H9 (cell line): Measurements from ENCODE around the gene INTS6L. TPM values are rescaled to one million over a fixed set of nuclear protein-coding genes. Genes with fewer than 3 reads are reported as not detected.

ENCODE experiments used
- DNase-seq: peaks from one replicate; pipeline ENCODE4 v3.0.0-alpha.2; 2017
- H2AFZ ChIP-seq: one replicate; pipeline ENCODE4 v1.6.1; 2013; ENCODE audit warnings: mild to moderate bottlenecking, low read length, control low read depth, moderate library complexity
- H2AK5ac ChIP-seq: 2 replicates; pipeline ENCODE4 v1.6.1; 2013; ENCODE audit warnings: low read length, control low read depth, mixed read lengths; ENCODE audit not compliant: insufficient read length
- H2BK120ac ChIP-seq: one replicate; pipeline ENCODE4 v1.6.1; 2013; ENCODE audit warnings: low read depth, mild to moderate bottlenecking, low read length, control low read depth, inconsistent platforms; ENCODE audit not compliant: poor library complexity, severe bottlenecking
- H2BK12ac ChIP-seq: 2 replicates; pipeline ENCODE4 v1.6.1; 2013; ENCODE audit warnings: low read length, control low read depth, mixed read lengths, low read depth; ENCODE audit not compliant: insufficient read length
- H2BK15ac ChIP-seq: 2 replicates; pipeline ENCODE4 v1.6.1; 2013; ENCODE audit warnings: low read depth, low read length, control low read depth
- H2BK20ac ChIP-seq: one replicate; pipeline ENCODE4 v1.6.1; 2013; ENCODE audit warnings: low read depth, mild to moderate bottlenecking, low read length, control low read depth, inconsistent platforms; ENCODE audit not compliant: poor library complexity, severe bottlenecking
- H2BK5ac ChIP-seq: 2 replicates; pipeline ENCODE4 v1.6.1; 2013; ENCODE audit warnings: low read length, control low read depth, mixed read lengths; ENCODE audit not compliant: insufficient read length
- H3K14ac ChIP-seq: 2 replicates; pipeline ENCODE4 v1.6.1; 2013; ENCODE audit warnings: low read length, control low read depth; ENCODE audit not compliant: insufficient read depth
- H3K18ac ChIP-seq: 2 replicates; pipeline ENCODE4 v1.6.1; 2013; ENCODE audit warnings: low read depth, mild to moderate bottlenecking, mixed read lengths, low read length, control low read depth; ENCODE audit not compliant: insufficient read length
- H3K23ac ChIP-seq: 2 replicates; pipeline ENCODE4 v1.6.1; 2013; ENCODE audit warnings: low read length, control low read depth, mixed read lengths, low read depth; ENCODE audit not compliant: insufficient read length
- H3K23me2 ChIP-seq: 2 replicates; pipeline ENCODE4 v1.6.1; 2013; ENCODE audit warnings: low read depth, mild to moderate bottlenecking, mixed read lengths, low read length, control low read depth; ENCODE audit not compliant: insufficient read length, poor library complexity, severe bottlenecking
- H3K27ac ChIP-seq: 2 replicates; pipeline ENCODE4 v1.5.1; 2013; ENCODE audit warnings: low read length, control low read depth, mixed read lengths, low read depth; ENCODE audit not compliant: insufficient read length
- H3K27me3 ChIP-seq: 2 replicates; pipeline ENCODE4 v1.6.1; 2013; ENCODE audit warnings: low read length, control low read depth, inconsistent platforms; ENCODE audit not compliant: insufficient read depth
- H3K4ac ChIP-seq: 2 replicates; pipeline ENCODE4 v1.6.1; 2013; ENCODE audit warnings: low read depth, mild to moderate bottlenecking, control low read depth, inconsistent platforms, low read length, moderate library complexity
- H3K4me1 ChIP-seq: 2 replicates; pipeline ENCODE4 v1.6.1; 2013; ENCODE audit warnings: low read length, control low read depth, inconsistent platforms; ENCODE audit not compliant: insufficient read depth
- H3K4me2 ChIP-seq: 2 replicates; pipeline ENCODE4 v1.6.1; 2013; ENCODE audit warnings: low read length, control low read depth, mixed read lengths; ENCODE audit not compliant: insufficient read length, insufficient read depth
- H3K56ac ChIP-seq: 2 replicates; pipeline ENCODE4 v1.6.1; 2013; ENCODE audit warnings: low read depth, mild to moderate bottlenecking, mixed read lengths, low read length, control low read depth; ENCODE audit not compliant: insufficient read length
- H3K79me1 ChIP-seq: 2 replicates; pipeline ENCODE4 v1.6.1; 2013; ENCODE audit warnings: low read depth, mild to moderate bottlenecking, moderate library complexity, low read length, control low read depth, inconsistent platforms; ENCODE audit not compliant: insufficient read depth, poor library complexity, severe bottlenecking
- H3K79me2 ChIP-seq: 2 replicates; pipeline ENCODE4 v1.6.1; 2013; ENCODE audit warnings: low read length, control low read depth, inconsistent platforms; ENCODE audit not compliant: insufficient read depth
- H3K9ac ChIP-seq: 2 replicates; pipeline ENCODE4 v1.6.1; 2013; ENCODE audit warnings: low read length, control low read depth, mixed read lengths; ENCODE audit not compliant: insufficient read length; ENCODE audit errors: extremely low read depth
- H3K9me3 ChIP-seq: one replicate; pipeline ENCODE4 v1.6.1; 2013; ENCODE audit warnings: low read depth, low read length, inconsistent platforms; ENCODE audit not compliant: control insufficient read depth
- H3T11ph ChIP-seq: one replicate; pipeline ENCODE4 v1.6.1; 2013; ENCODE audit warnings: mild to moderate bottlenecking, low read length, control low read depth, inconsistent platforms
- H4K20me1 ChIP-seq: one replicate; pipeline ENCODE4 v1.6.1; 2013; ENCODE audit not compliant: control insufficient read depth, insufficient read length, insufficient read depth
- H4K5ac ChIP-seq: 2 replicates; pipeline ENCODE4 v1.6.1; 2013; ENCODE audit warnings: low read depth, mild to moderate bottlenecking, mixed read lengths, low read length, control low read depth; ENCODE audit not compliant: insufficient read length
- H4K8ac ChIP-seq: replicated peaks from 2 replicates; pipeline ENCODE4 v1.6.1; 2013; ENCODE audit warnings: low read length, control low read depth, mixed read lengths, low read depth; ENCODE audit not compliant: insufficient read length
- H4K91ac ChIP-seq: 2 replicates; pipeline ENCODE4 v1.6.1; 2013; ENCODE audit warnings: low read depth, mild to moderate bottlenecking, moderate library complexity, mixed read lengths, low read length, control low read depth; ENCODE audit not compliant: insufficient read length
- H3K27ac Mint-ChIP-seq, 3 experiments: 2 replicates in 2 of 3; 3 replicates in 1 of 3; pipeline ENCODE4 v1.8.0; 2020 to 2021; ENCODE audit warnings: mixed read lengths in 3 of 3, mild to moderate bottlenecking in 1 of 3, moderate library complexity in 1 of 3
- H3K27me3 Mint-ChIP-seq: 2 replicates; pipeline ENCODE4 v1.8.0; 2021; ENCODE audit warnings: low read depth, mild to moderate bottlenecking, moderate library complexity, mixed read lengths
- H3K36me3 Mint-ChIP-seq, 3 experiments: 2 replicates in 2 of 3; 3 replicates in 1 of 3; pipeline ENCODE4 v1.8.0; 2020 to 2021; ENCODE audit warnings: low read depth in 3 of 3, mixed read lengths in 3 of 3; ENCODE audit not compliant: insufficient read depth in 1 of 3
- H3K4me1 Mint-ChIP-seq, 2 experiments: 2 replicates each; pipeline ENCODE4 v1.8.0; 2020; ENCODE audit warnings: mixed read lengths in 2 of 2
- H3K4me3 Mint-ChIP-seq, 2 experiments: 2 replicates in 1 of 2; 3 replicates in 1 of 2; pipeline ENCODE4 v1.8.0; 2020 to 2021; ENCODE audit warnings: mild to moderate bottlenecking in 2 of 2, mixed read lengths in 2 of 2, moderate library complexity in 1 of 2
- H3K9me3 Mint-ChIP-seq, 2 experiments: 2 replicates in 1 of 2; 3 replicates in 1 of 2; pipeline ENCODE4 v1.8.0; 2020; ENCODE audit warnings: mild to moderate bottlenecking in 2 of 2, mixed read lengths in 2 of 2, moderate library complexity in 1 of 2
- WGBS: extraction: QIAGEN DNeasy Blood & Tissue Kit; methylation state at CpG from one replicate; pipeline ENCODE4 v1.1.7; 2013; ENCODE audit warnings: missing lambda C conversion rate, low lambda C conversion rate, mixed read lengths; ENCODE audit not compliant: insufficient read length; ENCODE audit errors: extremely low coverage; 5-methylcytosine and 5-hydroxymethylcytosine counted together
- total RNA-seq: library from RNA; stranded (reverse); gene quantifications from 2 replicates; pipeline ENCODE4 v1.2.1, GENCODE V29; 2021
- TF ChIP-seq, protein P1 (sequence below): fragments of 200-600 bp; sonication (generic); conservative IDR thresholded peaks from 3 replicates; pipeline ENCODE4 v1.8.0; 2021; ENCODE audit warnings: antibody characterized with exemption, mild to moderate bottlenecking

The INTS6L gene
- total RNA-seq, 1 experiment from 2014 or later: 7.8 TPM

DNA sequence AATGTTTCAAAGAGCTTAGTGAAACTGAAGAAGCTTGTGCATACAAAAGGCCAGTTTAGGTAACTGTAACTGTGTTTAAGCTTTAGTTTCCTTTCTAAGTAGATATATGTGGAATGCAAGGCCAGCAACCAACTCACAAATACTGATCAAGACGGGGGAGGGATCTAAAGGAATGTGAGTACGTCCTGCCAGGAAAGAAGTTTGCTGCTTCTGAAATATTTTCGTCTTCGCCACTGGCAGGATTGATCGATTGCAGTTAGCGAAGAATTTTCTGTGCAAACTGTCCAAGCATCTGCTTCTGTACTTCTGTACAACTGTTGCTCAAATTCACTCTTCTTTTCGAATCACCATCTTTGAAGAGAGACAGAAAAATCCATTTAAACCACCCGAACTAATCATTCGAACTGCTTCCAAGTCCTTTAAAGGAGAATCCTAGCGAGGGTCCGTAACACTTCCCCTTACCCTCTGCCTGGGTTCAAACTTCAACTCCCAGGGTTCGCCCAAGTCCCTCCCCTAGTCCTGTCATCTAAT lies 373 bp upstream of the INTS6L start:
- no peak overlapping the region for H3K9ac ChIP-seq
- DNase-seq: no peak
- H4K20me1 ChIP-seq: no peaks in the 10 kb centered on the region
- H3K9me3 Mint-ChIP-seq: peaks cover 49 to 66% of the 10 kb centered on the region in 2 experiments
- H3K18ac ChIP-seq: no peak overlapping the region
- peaks cover 9 to 10% of the 10 kb centered on the region in 2 experiments for H3K4me1 Mint-ChIP-seq
- TF ChIP-seq, protein P1, sequence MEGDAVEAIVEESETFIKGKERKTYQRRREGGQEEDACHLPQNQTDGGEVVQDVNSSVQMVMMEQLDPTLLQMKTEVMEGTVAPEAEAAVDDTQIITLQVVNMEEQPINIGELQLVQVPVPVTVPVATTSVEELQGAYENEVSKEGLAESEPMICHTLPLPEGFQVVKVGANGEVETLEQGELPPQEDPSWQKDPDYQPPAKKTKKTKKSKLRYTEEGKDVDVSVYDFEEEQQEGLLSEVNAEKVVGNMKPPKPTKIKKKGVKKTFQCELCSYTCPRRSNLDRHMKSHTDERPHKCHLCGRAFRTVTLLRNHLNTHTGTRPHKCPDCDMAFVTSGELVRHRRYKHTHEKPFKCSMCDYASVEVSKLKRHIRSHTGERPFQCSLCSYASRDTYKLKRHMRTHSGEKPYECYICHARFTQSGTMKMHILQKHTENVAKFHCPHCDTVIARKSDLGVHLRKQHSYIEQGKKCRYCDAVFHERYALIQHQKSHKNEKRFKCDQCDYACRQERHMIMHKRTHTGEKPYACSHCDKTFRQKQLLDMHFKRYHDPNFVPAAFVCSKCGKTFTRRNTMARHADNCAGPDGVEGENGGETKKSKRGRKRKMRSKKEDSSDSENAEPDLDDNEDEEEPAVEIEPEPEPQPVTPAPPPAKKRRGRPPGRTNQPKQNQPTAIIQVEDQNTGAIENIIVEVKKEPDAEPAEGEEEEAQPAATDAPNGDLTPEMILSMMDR: no peak
- H3K27ac ChIP-seq: no peak overlapping the region
- H2AFZ ChIP-seq: no peak overlapping the region
- WGBS: no CpG with 5 or more reads among the region's 12 CpGs
- no peak overlapping the region for H2AK5ac ChIP-seq
- no peak overlapping the region for H3K23ac ChIP-seq
- H2BK12ac ChIP-seq: no peak overlapping the region
- no peak overlapping the region for H2BK5ac ChIP-seq
- H2BK120ac ChIP-seq: no peak overlapping the region
- H3K27me3 Mint-ChIP-seq: no peaks in the 10 kb centered on the region
- no peak overlapping the region for H3K4ac ChIP-seq
- H3K27ac Mint-ChIP-seq: peak overlapping the region in 1 of 3 experiments; percentile 98; a peak in 1 of 7 replicates
- H3T11ph ChIP-seq: no peak overlapping the region
- H3K56ac ChIP-seq: no peak overlapping the region
- H3K4me2 ChIP-seq: peak overlapping the region; percentile 79
- H3K27me3 ChIP-seq: no peaks in the 10 kb centered on the region
- H3K4me3 Mint-ChIP-seq: peak overlapping the region; percentile 87 to 95
- H3K23me2 ChIP-seq: peaks cover 5% of the 10 kb centered on the region
- no peaks in the 10 kb centered on the region for H3K79me2 ChIP-seq
- no peak overlapping the region for H2BK15ac ChIP-seq
- H3K79me1 ChIP-seq: no peaks in the 10 kb centered on the region
- no peaks in the 10 kb centered on the region for H3K4me1 ChIP-seq
- H4K5ac ChIP-seq: no peak overlapping the region
- no peak overlapping the region for H4K8ac ChIP-seq
- H3K36me3 Mint-ChIP-seq: peaks cover 0 to 2% (median 0%) of the 10 kb centered on the region in 3 experiments; a peak in 3 of 7 replicates
- H3K14ac ChIP-seq: no peak overlapping the region
- H4K91ac ChIP-seq: no peak overlapping the region
- no peak overlapping the region for H2BK20ac ChIP-seq
- peaks cover 13% of the 10 kb centered on the region for H3K9me3 ChIP-seq
